Renal pelvis (tissue), 4 donors: ENCODE results near the gene ITGAL. TPM values are rescaled to one million over a fixed set of nuclear protein-coding genes. Genes with fewer than 3 reads are reported as not detected.
"Not testable (repeated sequence)": the region's sequence is repeated elsewhere in the genome, so short reads cannot be mapped to it uniquely, and the experiment has no call there.

ENCODE experiments used
- DNase-seq: peaks from one replicate; pipeline ENCODE4 v3.0.0-alpha.2; 2013
- polyA plus RNA-seq, 3 donors: library from polyadenylated mRNA; unstranded; fragments of 120-200 nt; gene quantifications; one replicate each; pipeline ENCODE4 v1.2.1, GENCODE V29; 2013; ENCODE audit not compliant: insufficient read length in 3 of 3

The ITGAL gene
- polyA plus RNA-seq, 3 donors: 1.9 to 2.1 (median 2.0) TPM

DNA sequence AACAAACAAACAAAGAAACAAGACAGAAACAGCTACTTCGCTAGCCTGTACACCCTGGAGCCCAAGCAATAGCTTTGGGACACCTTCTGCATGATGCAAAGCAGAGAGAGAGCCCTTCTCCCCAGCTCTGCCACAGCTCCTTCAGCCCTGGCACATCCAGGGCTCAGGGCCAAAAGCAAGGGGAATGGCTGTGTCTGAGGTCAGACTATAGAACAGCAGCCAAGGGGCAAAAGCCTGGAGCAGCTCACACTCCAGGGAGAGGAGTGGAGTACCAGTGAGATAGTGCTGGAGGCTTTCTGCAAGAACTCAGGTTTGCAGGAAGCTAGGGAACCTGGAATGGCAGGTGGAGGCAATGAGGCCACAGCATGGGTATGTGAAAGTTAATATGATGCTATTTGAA, 15.3 kb upstream of the ITGAL start:
- no peak for DNase-seq

GRCh38 chr16:30457743-30458560, 14.6 kb upstream of the ITGAL start:
- no peak for DNase-seq

- DNase-seq: no peak
These were observed 13.8 kb upstream of the ITGAL start for GRCh38 chr16:30458561-30459394.

DNA sequence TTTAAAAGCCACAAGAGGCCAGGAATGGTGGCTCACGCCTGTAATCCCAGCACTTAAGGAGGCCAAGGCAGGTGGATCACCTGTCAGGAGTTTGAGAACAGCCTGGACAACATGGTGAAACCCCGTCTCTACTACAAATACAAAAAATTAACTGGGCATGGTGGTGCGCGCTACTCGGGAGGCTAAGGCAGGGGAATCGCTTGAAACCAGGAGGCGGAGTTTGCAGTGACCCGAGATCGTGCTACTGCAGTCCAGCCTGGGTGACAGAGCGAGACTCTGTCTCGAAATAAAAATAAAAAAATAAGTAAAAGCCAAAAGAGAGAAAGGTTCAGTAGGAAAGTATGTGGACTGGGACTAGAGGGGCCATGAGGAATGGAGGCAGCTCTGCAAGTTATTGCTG, 13.1 kb upstream of the ITGAL start:
- no peak for DNase-seq

DNA sequence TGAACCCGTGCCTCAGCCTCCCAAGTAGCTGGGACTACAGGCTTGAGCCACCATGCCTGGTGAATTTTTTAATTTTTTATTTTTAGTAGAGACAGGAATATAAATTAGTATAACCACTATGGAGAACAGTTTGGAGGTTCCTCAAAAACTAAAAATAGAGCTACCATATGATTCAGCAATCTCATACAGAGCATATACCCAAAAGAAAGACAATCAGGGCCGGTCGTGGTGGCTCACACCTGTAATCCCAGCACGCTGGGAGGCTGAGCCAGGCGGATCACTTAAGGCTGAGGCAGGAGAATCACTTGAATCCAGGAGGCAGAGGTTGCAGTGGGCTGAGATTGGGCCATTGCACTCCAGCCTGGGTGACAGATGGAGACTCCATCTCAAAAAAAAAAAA, 11.1 kb upstream of the ITGAL start:
- not testable (repeated sequence) for DNase-seq

DNA sequence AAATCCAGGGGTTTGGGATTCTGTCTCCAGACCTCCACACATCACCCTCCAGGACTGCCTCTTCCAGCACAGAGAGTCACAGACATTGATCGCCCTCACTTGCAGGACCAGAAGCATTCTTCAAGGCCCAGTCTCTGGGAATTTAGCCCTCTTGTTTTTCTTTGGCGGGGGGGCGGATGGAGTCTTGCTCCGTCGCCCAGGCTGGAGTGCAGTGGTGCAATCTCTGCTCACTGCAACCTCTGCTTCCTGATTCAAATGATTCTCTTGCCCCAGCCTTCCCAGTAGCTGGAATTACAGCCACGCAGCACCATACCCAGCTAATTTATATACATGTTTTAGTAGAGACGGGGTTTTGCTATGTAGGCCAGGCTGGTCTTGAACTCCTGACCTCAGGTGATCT, 8.5 kb upstream of the ITGAL start:
- DNase-seq: no peak

DNA sequence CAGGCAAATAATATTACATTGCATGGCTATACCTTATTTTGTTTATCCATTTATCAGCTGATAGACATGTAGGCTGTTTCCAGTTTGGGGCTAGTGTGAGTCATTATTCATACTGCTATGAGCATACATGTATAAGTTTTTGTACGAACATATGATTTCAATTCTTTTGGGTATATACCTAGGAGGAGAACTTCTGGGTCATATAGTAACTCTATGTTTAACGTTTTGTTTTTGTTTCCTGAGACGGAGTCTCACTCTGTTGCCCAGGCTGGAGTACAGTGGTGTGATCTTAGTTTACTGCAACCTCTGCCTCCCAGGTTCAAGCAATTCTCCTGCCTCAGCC, 2.4 kb upstream of the ITGAL start:
- DNase-seq: no peak

GRCh38 chr16:30470632-30470995, 1.9 kb upstream of the ITGAL start:
- no peak for DNase-seq

- DNase-seq: no peak
These were observed 910 bp downstream of the ITGAL start for GRCh38 chr16:30473231-30474073.

DNA sequence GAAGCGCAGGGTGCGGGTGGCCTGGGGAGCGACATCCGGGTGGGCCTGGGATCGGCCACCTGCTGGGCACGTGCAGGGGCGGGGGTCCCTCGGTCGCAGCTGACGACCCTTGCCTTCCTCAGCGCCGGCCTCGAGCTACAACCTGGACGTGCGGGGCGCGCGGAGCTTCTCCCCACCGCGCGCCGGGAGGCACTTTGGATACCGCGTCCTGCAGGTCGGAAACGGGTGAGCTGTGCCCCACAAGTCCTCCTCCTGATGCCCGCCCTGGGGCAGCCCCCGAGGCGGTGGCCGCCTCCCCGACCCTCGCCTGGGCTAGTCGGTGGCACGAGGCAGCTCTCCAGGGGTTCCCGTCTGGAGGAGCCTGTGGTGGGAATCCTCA, 1.5 kb downstream of the ITGAL start:
- no peak for DNase-seq

DNA sequence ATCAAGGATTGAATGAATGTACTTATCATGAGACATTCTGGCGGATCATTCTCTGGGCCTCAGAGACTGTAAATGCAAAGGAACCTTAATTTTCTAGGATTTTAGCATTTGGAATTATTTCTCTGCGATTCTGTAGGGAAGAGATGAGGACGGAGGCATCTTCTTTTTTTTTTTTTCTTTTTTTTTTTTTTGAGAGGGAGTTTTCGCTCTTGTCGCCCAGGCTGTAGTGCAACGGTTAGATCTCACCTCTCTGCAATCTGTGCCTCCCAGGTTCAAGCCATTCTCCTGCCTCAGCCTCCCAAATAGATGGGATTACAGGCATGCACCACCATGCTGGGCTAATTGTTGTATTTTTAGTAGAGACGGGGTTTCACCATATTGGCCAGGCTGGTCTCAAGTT, 2.1 kb downstream of the ITGAL start:
- DNase-seq: no peak

DNA sequence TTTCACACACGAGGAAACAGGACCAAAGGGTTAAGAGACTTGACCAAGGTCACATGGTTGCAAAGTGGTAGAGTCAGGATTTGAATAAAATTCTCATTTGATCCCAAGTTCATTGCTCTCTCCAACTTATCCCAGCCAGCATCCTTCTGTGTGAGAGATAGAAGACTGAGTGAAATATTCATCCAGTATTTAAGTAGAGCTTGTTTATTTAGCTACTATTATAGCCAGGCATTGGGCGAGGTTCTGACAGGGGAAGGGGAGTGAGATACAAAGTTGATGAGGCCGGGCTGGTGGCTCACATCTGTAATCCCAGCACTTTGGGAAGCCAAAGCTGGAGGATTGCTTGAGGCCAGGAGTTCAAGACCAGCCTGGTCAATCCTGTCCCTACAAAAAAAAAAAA, 4.4 kb downstream of the ITGAL start:
- no peak for DNase-seq

- not testable (repeated sequence) for DNase-seq
These were observed 5.2 kb downstream of the ITGAL start for GRCh38 chr16:30477773-30478172.

DNA sequence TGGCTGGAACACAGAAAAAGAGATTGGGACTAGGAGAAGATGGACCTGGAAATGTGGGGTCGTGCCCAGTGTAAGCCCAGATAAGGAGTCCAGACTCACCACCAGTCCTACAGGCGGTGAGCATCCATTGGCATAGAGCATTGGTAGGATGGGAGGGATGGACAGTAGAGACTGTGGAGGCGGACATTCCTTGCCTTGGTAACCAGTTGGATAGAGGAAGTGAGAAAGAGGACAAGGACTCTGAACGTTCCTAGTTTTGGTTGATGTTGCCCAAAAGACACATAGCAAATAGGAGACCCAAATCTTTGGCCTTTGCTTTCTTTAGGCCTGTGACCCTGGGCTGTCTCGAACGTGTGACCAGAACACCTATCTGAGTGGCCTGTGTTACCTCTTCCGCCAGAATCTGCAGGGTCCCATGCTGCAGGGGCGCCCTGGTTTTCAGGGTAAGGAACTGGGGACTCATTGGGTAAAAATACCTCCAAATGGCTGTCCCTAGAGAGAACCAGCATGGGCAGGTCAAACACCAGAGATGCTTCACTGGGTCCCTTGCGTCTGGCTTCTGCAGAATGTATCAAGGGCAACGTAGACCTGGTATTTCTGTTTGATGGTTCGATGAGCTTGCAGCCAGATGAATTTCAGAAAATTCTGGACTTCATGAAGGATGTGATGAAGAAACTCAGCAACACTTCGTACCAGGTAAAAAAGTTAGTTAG, 6.4 kb downstream of the ITGAL start:
- DNase-seq: no peak

DNA sequence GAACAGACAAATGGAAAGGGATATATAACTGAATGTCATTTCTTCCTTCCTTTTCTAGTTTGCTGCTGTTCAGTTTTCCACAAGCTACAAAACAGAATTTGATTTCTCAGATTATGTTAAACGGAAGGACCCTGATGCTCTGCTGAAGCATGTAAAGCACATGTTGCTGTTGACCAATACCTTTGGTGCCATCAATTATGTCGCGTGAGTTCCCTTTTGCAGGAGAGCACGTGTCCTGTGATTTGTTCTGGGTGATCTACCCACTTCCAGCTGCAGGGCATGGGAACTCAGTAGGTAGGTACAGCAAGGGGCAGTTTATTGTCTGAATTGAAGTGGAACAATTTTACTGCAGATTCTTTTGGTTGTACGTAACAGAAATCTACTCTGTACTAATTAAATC, 8.8 kb downstream of the ITGAL start:
- DNase-seq: peak; percentile 28

GRCh38 chr16:30482366-30482765, 9.8 kb downstream of the ITGAL start:
- DNase-seq: no peak

DNA sequence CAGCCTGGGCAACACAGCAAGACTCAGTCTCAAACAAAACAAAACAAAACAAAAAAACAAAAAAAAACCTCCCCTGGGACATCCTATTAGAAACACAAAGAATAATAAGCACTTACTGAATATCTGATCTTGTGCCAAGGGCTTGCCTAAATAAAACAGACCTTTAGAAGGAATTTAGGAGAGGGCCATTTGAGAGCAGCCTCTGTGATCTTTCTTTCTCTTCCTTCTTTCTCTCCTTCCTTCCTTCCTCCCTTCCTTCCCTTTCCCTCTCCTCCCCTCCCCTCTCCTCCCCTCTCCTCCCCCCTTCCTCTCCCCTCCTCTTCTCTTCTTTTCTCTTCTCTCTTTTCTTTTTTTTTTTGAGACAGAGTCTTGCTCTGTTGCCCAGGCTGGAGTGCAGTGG, 12.3 kb downstream of the ITGAL start:
- no peak for DNase-seq

- no peak for DNase-seq
These were observed 13.4 kb downstream of the ITGAL start for GRCh38 chr16:30485818-30486436.

GRCh38 chr16:30488764-30489605, 16.4 kb downstream of the ITGAL start:
- DNase-seq: no peak

DNA sequence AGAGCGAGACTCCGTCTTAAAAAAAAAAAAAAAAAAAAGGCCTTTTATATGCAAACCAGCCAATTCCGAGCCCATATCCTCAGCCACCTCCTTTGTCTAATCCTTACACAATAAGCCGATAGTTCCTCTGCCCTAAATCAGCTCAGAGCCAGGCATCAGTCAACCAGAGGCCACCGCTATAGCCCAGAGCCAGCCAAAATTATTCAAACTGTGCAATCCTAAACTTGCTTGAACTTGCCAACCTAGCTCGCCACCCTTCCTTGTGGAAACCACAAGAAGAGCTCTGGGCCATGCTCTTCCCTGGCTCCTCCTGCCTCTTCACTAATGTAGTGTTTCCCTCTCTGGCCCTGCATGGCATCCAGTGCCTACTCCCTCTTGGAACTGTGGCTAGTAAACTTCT, 17.7 kb downstream of the ITGAL start:
- no peak for DNase-seq
